PC-9 (cell line): ENCODE results near the gene KCNA2. TPM values are rescaled to one million over a fixed set of nuclear protein-coding genes. Genes with fewer than 3 reads are reported as not detected.

Experiments used
- BruUV-seq: library from RNA; stranded (reverse); fragments of 400-500 nt; replicated peaks from 2 replicates; lab custom pipeline; 2021; lab: Mats Ljungman, UMichigan
- CTCF ChIA-PET: fragments of 300-600 bp; sonication (Branson Sonifier 250); formaldehyde crosslinking; loops from one replicate; lab custom pipeline; 2022; ENCODE audit warnings: antibody characterized with exemption; lab: Charles Lee
- POLR2A ChIA-PET: fragments of 300-600 bp; sonication (Branson Sonifier 250); formaldehyde crosslinking; loops from one replicate; lab custom pipeline; 2022; ENCODE audit warnings: antibody characterized with exemption; ENCODE audit not compliant: unreplicated experiment; lab: Charles Lee
- DNase-seq, 2 experiments: peaks; one replicate each; pipeline versions ENCODE4 v3.0.0 to v3.0.0-alpha.2; 2015 to 2022; ENCODE audit warnings: mixed read lengths in 1 of 2
- H2AFZ ChIP-seq: fragments of 200-600 bp; sonication (generic); 2 replicates; pipeline ENCODE4 v1.8.1; 2017; ENCODE audit warnings: antibody characterized with exemption
- H3F3A ChIP-seq: fragments of 200-600 bp; sonication (generic); 2 replicates; pipeline ENCODE4 v1.8.1; 2017; ENCODE audit warnings: antibody characterized with exemption, mild to moderate bottlenecking, low read depth; ENCODE audit not compliant: insufficient read depth
- H3K27ac ChIP-seq: fragments of 200-600 bp; sonication (generic); 2 replicates; pipeline ENCODE4 v1.6.1; 2016; ENCODE audit warnings: mixed run types
- H3K27me3 ChIP-seq: fragments of 200-600 bp; sonication (generic); 2 replicates; pipeline ENCODE4 v1.6.1; 2016; ENCODE audit warnings: low read depth, mixed run types; ENCODE audit not compliant: insufficient read depth
- H3K36me3 ChIP-seq: fragments of 200-600 bp; sonication (generic); 2 replicates; pipeline ENCODE4 v1.6.1; 2016; ENCODE audit warnings: low read depth, mixed run types
- H3K4me1 ChIP-seq: fragments of 200-600 bp; sonication (generic); replicated peaks from 2 replicates; pipeline ENCODE4 v1.6.1; 2016; ENCODE audit warnings: mixed run types; ENCODE audit not compliant: insufficient read depth
- H3K4me2 ChIP-seq: fragments of 200-600 bp; sonication (generic); 2 replicates; pipeline ENCODE4 v1.6.1; 2017; ENCODE audit warnings: mixed run types
- H3K4me3 ChIP-seq: fragments of 200-600 bp; sonication (generic); 2 replicates; pipeline ENCODE4 v1.6.1; 2016; ENCODE audit warnings: mixed run types
- H3K79me2 ChIP-seq: fragments of 200-600 bp; sonication (generic); 2 replicates; pipeline ENCODE4 v1.6.1; 2017; ENCODE audit warnings: low read depth, mixed run types
- H3K9me2 ChIP-seq: fragments of 200-600 bp; sonication (generic); 2 replicates; pipeline ENCODE4 v1.8.1; 2017; ENCODE audit warnings: mild to moderate bottlenecking; ENCODE audit not compliant: insufficient read depth
- H3K9me3 ChIP-seq: fragments of 200-600 bp; sonication (generic); 2 replicates; pipeline ENCODE4 v1.8.1; 2016; ENCODE audit warnings: low read depth; ENCODE audit not compliant: insufficient read depth
- H4K20me1 ChIP-seq: fragments of 200-600 bp; sonication (generic); 2 replicates; pipeline ENCODE4 v1.8.1; 2017; ENCODE audit not compliant: insufficient read depth
- EZH2 ChIP-seq: fragments of 200-600 bp; sonication (generic); IDR thresholded peaks from 2 replicates; pipeline ENCODE4 v1.8.0; 2017; ENCODE audit warnings: antibody characterized with exemption, low read depth
- intact Hi-C: fragments of 100-400 bp; cut with micrococcal nuclease; formaldehyde crosslinking; loops from one replicate; pipeline ENCODE4 v1.10.0; 2022; ENCODE audit not compliant: unreplicated experiment
- total RNA-seq: library from RNA; stranded (reverse); gene quantifications from 2 replicates; pipeline ENCODE4 v1.2.3, GENCODE V29; 2021
- TF ChIP-seq, protein P1 (sequence below): fragments of 200-600 bp; sonication (generic); conservative IDR thresholded peaks from 2 replicates; pipeline ENCODE4 v1.6.1; 2017; ENCODE audit warnings: mixed run types, antibody characterized with exemption, mild to moderate bottlenecking, moderate library complexity

Gene KCNA2
- total RNA-seq, 1 experiment from 2014 or later = not detected

DNA sequence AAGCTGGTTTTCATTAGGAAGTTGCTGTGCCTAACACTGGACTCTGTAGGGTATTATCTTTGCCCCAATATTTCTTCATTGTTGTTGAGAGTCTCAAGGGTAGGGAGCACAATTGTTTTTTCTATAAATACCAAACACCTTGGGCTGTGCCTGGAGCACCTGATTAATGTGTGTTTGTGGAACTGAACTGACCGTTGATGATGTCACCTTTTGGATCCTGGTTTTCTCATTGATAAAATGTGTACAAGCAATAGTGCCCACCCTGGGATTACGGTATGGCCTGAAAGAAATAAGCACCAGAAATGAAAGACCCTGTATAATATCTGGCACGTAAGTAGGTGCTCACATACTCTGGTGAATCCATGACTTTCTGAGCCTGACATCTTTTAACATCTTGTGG, 39.3 kb downstream of the KCNA2 start:
- Histone ChIP-seq H3K4me2 (no peak overlapping the region), H3K4me1 (no peaks in the 10 kb centered on the region), H3K79me2 (no peaks in the 10 kb centered on the region), H4K20me1 (no peaks in the 10 kb centered on the region), H2AFZ (no peak overlapping the region), H3F3A (no peaks in the 10 kb centered on the region), H3K9me3 (no peaks in the 10 kb centered on the region), H3K4me3 (no peak overlapping the region), H3K27me3 (peaks cover 93% of the 10 kb centered on the region), H3K9me2 (no peaks in the 10 kb centered on the region), H3K27ac (no peak overlapping the region), H3K36me3 (no peaks in the 10 kb centered on the region)
- TF ChIP-seq, protein P1, sequence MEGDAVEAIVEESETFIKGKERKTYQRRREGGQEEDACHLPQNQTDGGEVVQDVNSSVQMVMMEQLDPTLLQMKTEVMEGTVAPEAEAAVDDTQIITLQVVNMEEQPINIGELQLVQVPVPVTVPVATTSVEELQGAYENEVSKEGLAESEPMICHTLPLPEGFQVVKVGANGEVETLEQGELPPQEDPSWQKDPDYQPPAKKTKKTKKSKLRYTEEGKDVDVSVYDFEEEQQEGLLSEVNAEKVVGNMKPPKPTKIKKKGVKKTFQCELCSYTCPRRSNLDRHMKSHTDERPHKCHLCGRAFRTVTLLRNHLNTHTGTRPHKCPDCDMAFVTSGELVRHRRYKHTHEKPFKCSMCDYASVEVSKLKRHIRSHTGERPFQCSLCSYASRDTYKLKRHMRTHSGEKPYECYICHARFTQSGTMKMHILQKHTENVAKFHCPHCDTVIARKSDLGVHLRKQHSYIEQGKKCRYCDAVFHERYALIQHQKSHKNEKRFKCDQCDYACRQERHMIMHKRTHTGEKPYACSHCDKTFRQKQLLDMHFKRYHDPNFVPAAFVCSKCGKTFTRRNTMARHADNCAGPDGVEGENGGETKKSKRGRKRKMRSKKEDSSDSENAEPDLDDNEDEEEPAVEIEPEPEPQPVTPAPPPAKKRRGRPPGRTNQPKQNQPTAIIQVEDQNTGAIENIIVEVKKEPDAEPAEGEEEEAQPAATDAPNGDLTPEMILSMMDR = no peak
- no peak for TF ChIP-seq EZH2
- BruUV-seq = no TSS peak
- DNase-seq = no peak
- intact Hi-C loops = no loop called here
- ChIA-PET POLR2A (no interaction called here), CTCF (no interaction called here)

DNA sequence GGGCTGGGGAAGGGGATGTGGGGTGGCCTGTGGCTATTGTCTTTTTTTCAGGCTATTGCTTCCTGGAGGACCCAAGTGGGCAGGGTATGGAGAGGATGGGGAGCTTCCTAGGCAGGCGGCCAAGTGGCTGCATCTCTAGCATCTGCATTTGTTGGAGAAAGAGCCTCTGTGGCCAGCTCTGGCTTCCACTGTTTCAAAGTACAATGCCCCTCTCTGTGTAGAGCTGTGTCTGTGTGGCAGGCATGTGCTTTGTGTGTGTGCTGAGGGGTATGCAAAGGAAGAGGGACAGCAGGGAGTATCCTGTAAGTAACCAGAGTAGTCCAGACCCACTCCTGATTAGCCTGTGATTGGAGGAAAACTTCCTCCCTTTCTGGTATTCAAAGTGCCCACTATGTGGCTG, 40.6 kb downstream of the KCNA2 start:
- H3K27me3 ChIP-seq = peaks cover 95% of the 10 kb centered on the region
- no peak overlapping the region for H3K4me3 ChIP-seq
- no peak overlapping the region for H3K27ac ChIP-seq
- TF ChIP-seq, protein P1 = no peak
- no peak for TF ChIP-seq EZH2
- no peaks in the 10 kb centered on the region for H3K9me2 ChIP-seq
- H3K4me2 ChIP-seq = no peak overlapping the region
- H3K4me1 ChIP-seq = no peaks in the 10 kb centered on the region
- intact Hi-C loops = no loop called here
- no peaks in the 10 kb centered on the region for H3F3A ChIP-seq
- no peaks in the 10 kb centered on the region for H3K36me3 ChIP-seq
- no peak for DNase-seq
- ChIA-PET POLR2A (no interaction called here), CTCF (no interaction called here)
- H3K79me2 ChIP-seq = no peaks in the 10 kb centered on the region
- no peak overlapping the region for H2AFZ ChIP-seq
- no TSS peak for BruUV-seq
- no peaks in the 10 kb centered on the region for H3K9me3 ChIP-seq
- no peaks in the 10 kb centered on the region for H4K20me1 ChIP-seq

DNA sequence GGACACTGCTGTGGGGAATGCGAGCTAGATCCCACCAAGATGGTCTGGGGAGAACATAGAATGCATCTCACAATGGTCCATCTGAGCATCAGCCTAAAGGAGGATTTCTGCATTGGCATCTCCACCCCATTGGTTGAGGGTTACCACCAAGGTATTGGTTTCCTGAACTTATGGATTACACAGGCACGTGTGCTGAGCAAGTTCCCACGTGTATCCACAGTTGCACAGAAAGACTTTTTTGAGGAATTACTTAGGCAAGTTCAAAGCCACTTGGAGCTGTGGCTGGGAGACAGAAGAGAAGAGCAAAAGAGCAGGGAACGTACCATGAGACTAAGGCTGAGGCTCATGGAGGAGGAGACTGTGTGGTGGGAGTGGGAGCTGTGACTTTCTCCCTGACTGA, 43.1 kb downstream of the KCNA2 start:
- BruUV-seq = no TSS peak
- CTCF ChIA-PET = no interaction called here
- H3F3A ChIP-seq = no peaks in the 10 kb centered on the region

More for the DNA sequence above, 43.1 kb downstream of the KCNA2 start:
- no peak for DNase-seq
- H3K27ac ChIP-seq = no peak overlapping the region
- no peak overlapping the region for H3K4me2 ChIP-seq
- no peak overlapping the region for H2AFZ ChIP-seq
- no peaks in the 10 kb centered on the region for H3K9me2 ChIP-seq
- no peaks in the 10 kb centered on the region for H4K20me1 ChIP-seq
- H3K4me1 ChIP-seq = no peaks in the 10 kb centered on the region
- peaks cover 97% of the 10 kb centered on the region for H3K27me3 ChIP-seq
- H3K9me3 ChIP-seq = no peaks in the 10 kb centered on the region
- intact Hi-C loops = no loop called here
- POLR2A ChIA-PET = no interaction called here
- H3K4me3 ChIP-seq = no peak overlapping the region
- TF ChIP-seq EZH2 = no peak
- TF ChIP-seq, protein P1 = no peak
- H3K36me3 ChIP-seq = no peaks in the 10 kb centered on the region
- H3K79me2 ChIP-seq = no peaks in the 10 kb centered on the region
